ENCODE measurements around the gene LDLR.

Gene LDLR

GRCh38 chr19:11089254-11090013 is at the start of gene LDLR:
Gene LDLR, plus strand, starts transcription at chr19:11089463. Its CDS starts 86 bp downstream, at chr19:11089549.
- FAIRE-seq (peak; percentile 96), DNase-seq (ENCODE audit: insufficient read length, low spot score) (peak; percentile 69)

GRCh38 chr19:11041194-11041593 is 48.1 kb upstream of the LDLR start:
- no peak for DNase-seq (ENCODE audit: insufficient read length, low spot score)
- FAIRE-seq: no peak

GRCh38 chr19:11041966-11042627 is 47.2 kb upstream of the LDLR start:
- DNase-seq (ENCODE audit: insufficient read length, low spot score): no peak
- FAIRE-seq: no peak

DNA sequence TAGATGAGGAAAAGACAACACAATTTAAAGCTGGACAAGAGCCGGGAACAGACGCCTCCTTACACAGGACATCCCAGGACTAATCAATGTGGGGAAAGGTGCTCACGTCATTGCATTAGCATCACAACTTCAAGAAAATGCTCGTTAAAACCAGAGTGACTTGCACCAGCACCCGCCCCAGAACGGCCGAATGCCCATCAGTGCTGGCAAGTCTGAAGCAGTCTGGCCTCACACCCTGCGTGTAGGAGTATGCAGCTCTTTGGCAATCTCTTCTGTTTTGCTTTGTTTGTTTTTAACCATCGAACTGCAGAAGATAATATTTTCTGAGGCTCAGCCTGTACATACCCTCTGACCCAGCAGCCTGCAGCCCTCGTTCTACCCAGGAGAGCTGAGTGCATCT is 44.8 kb upstream of the LDLR start:
- DNase-seq (ENCODE audit: insufficient read length, low spot score) (no peak), FAIRE-seq (no peak)

GRCh38 chr19:11045536-11045935 is 43.7 kb upstream of the LDLR start:
- no peak for DNase-seq (ENCODE audit: insufficient read length, low spot score)
- FAIRE-seq: no peak

DNA sequence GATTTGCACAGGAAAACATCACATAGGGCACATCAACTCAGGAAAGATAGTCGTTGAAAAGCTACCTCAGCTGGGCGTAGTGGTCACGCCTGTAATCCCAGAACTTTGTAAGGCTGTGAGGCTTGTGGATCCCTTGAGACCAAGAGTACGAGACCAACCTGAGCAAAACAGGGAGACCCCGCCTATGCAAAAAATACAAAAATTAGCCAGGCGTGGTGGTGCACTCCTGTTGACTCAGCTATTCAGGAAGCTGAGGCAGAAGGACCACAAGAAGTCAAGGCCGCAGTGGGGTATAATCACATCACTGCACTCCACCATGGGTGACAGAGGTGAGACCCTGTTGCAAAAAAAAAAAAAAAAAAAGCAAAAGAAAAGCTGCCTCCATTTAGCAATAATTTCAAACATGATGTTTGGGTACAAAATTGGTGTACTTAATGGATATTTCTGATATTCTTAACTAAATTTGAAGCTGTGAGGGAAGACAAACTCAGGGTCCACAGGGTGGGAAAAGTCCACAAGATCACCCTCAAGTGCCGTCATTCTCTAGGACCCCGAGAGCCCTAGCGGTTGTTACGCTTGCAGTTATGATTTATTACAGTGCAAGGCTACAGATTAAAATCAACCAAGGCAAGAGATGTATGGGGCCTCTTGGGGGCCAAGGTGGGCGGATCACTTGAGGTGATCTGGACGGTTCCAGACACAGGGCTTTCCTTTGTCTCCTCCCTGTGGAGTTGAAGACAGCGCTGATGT is 42.5 kb upstream of the LDLR start:
- FAIRE-seq: peak; percentile 76
- no peak for DNase-seq (ENCODE audit: insufficient read length, low spot score)

- DNase-seq (ENCODE audit: insufficient read length, low spot score): no peak
- no peak for FAIRE-seq
These were observed 41.4 kb upstream of the LDLR start for GRCh38 chr19:11047866-11048265.

- DNase-seq (ENCODE audit: insufficient read length, low spot score): no peak
- FAIRE-seq: no peak
These were observed 38.7 kb upstream of the LDLR start for GRCh38 chr19:11050323-11051114.

- DNase-seq (ENCODE audit: insufficient read length, low spot score): no peak
- no peak for FAIRE-seq
These were observed 35.5 kb upstream of the LDLR start for GRCh38 chr19:11053817-11054195.

- FAIRE-seq: no peak
- DNase-seq (ENCODE audit: insufficient read length, low spot score): no peak
These were observed 35.1 kb upstream of the LDLR start for GRCh38 chr19:11054200-11054599.

GRCh38 chr19:11054628-11055027 is 34.6 kb upstream of the LDLR start:
- DNase-seq (ENCODE audit: insufficient read length, low spot score) (no peak), FAIRE-seq (no peak)

DNA sequence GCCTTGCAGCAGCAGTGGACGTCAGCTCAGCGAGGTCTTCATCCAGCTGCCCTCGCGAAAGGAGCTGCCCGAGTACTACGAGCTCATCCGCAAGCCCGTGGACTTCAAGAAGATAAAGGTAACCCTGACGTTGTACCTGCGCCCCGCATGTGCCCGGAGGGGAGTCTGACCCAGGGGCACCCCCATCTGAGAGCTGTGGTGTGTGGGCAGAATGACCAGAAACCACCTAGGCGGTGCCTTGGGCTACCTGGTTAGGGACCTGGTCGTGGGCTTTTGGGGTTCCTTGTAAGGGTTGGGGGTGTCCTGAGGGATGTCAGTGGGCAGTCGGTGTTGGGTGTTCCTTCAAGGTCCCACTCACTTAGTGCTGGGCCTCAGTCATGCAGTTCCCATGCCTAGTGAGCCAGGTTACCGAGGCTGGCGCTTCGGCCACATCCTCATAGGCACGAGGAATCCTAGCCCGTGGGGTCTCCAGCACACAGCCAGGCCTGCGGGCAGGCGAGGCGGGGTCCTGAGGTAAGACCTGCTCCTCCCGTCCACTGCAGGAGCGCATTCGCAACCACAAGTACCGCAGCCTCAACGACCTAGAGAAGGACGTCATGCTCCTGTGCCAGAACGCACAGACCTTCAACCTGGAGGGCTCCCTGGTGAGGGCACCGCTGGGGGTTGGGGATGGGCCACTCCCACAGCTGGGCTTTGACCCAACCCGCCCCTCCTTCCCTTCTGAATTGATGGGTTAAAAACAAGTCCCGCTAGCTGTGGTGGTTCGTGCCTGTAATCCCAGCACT is 30.8 kb upstream of the LDLR start:
- no peak for DNase-seq (ENCODE audit: insufficient read length, low spot score)
- no peak for FAIRE-seq

DNA sequence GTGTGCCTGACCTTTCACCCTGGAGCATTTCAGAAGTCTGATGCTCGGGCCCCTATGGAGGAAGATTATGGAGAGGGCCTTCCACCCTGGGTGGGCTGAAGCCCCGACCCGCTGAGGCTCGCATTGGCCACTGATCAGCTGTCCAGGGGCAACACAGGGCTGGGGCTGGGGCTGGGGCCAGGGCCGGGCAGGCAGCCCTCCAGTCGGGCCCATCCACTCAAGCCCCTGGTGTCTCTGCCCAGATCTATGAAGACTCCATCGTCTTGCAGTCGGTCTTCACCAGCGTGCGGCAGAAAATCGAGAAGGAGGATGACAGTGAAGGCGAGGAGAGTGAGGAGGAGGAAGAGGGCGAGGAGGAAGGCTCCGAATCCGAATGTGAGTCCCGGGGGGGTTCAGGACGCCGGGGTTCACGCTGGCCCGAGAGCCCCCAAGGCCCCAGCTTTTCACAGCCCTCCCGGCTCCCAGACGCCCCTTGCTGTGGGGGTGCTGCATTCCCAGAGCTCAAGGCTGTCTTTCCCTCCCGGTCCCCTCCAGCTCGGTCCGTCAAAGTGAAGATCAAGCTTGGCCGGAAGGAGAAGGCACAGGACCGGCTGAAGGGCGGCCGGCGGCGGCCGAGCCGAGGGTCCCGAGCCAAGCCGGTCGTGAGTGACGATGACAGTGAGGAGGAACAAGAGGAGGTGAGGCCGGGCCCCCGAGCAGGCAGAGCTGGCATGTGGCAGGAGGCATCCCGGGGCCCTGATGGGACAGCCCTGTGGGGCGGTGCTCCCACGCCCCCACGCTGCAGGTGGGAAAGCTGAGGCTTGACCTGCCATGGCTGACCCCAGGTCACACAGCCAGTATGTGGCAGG is 29.5 kb upstream of the LDLR start:
- FAIRE-seq (no peak), DNase-seq (ENCODE audit: insufficient read length, low spot score) (no peak)

- no peak for DNase-seq (ENCODE audit: insufficient read length, low spot score)
- no peak for FAIRE-seq
These were observed 27.3 kb upstream of the LDLR start for GRCh38 chr19:11061952-11062351.

GRCh38 chr19:11063434-11063833 is 25.8 kb upstream of the LDLR start:
- no peak for FAIRE-seq
- DNase-seq (ENCODE audit: insufficient read length, low spot score): no peak

DNA sequence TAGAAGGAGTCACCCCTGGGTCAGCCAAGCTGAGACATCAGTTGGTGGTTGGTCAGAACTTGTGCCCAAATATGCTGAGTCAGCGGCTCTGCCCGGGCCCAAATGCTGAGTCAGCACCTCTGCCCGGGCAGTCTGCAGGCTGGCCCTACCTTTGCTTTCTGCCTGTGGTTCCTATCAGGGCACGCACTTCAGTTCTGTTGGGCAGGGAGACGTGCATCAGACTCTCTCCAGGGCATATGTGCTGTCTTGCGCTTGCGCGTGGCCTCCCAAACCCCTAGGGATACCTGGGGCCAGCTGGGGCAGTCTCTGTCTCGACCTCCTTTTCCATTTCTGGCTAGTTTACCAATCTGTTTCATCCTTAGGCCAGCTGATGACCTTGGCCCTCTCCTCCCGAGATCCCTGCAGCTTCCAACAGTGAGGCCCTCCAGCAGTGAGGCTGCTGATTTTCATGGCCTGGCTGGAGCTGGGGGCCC is 24.4 kb upstream of the LDLR start:
- no peak for FAIRE-seq
- DNase-seq (ENCODE audit: insufficient read length, low spot score): no peak

GRCh38 chr19:11066326-11066725 is 22.9 kb upstream of the LDLR start:
- DNase-seq (ENCODE audit: insufficient read length, low spot score): no peak
- FAIRE-seq: no peak

DNA sequence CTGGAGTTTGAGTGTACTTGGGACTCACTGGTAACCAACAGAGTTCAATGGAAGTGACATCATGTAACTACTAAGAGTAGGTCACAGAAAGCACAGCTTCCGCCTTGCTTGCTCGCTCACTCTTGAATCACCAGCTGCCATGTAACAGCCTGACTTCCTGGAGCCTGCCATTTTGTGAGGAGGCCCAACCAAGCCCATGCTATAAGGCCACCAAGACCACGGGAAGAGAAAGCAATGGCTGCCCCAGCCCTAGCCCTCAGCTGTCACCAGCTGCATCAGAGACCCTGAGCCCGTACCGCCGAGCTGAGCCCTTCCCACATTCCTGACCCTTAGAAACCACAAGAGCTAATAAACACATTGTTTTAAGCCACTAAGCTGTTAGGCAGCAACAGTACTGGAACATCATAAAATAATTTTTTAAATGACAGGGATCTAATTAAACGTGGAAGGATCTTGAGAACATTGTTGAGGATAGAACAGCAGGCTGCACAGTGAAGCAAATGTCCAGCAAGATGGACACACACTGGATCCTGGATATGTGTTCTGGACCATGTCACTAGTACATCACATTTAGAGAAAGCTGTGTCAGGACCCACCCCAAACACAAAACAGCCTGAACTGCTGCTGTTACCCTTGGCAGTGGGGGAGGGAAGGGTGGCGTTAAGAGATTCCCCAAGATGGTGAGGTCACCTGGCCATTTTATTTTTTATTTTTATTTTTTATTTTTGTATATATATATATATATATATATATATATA is 21.7 kb upstream of the LDLR start:
- DNase-seq (ENCODE audit: insufficient read length, low spot score) (no peak), FAIRE-seq (no peak)
